PC-3 (cell line): ENCODE measurements around the gene CDO1. TPM values are rescaled to one million over a fixed set of nuclear protein-coding genes. Genes with fewer than 3 reads are reported as not detected.

Experiments
- ATAC-seq: fragments of 200-7000 bp; cut with Tn5 transposase; 2 replicates; pipeline ENCODE4 v1.9.1; 2020; ENCODE audit warnings: mild to moderate bottlenecking, moderate library complexity
- BruUV-seq: library from RNA; stranded (reverse); fragments of 400-500 nt; replicated peaks from 2 replicates; lab custom pipeline; 2021; lab: Mats Ljungman, UMichigan
- CTCF ChIA-PET: fragments of 300-600 bp; sonication (Branson Sonifier 250); formaldehyde crosslinking; loops from one replicate; lab custom pipeline; 2022; ENCODE audit warnings: antibody characterized with exemption; lab: Charles Lee
- POLR2A ChIA-PET: fragments of 300-600 bp; sonication (Branson Sonifier 250); formaldehyde crosslinking; loops from one replicate; lab custom pipeline; 2022; ENCODE audit warnings: antibody characterized with exemption; ENCODE audit not compliant: unreplicated experiment; lab: Charles Lee
- DNase-seq: peaks from one replicate; pipeline ENCODE4 v3.0.0-alpha.2; 2015
- H2AFZ ChIP-seq: fragments of 300-600 bp; sonication (generic); 2 replicates; pipeline ENCODE4 v1.6.0; 2016; ENCODE audit warnings: antibody characterized with exemption, low read length
- H3F3A ChIP-seq: fragments of 300-600 bp; sonication (generic); one replicate; pipeline ENCODE4 v1.6.0; 2017; ENCODE audit warnings: antibody characterized with exemption, low read length, control low read depth, mild to moderate bottlenecking; ENCODE audit not compliant: unreplicated experiment
- H3K27ac ChIP-seq: fragments of 300-600 bp; sonication (generic); 2 replicates; pipeline ENCODE4 v1.5.1; 2016; ENCODE audit warnings: mild to moderate bottlenecking, low read length
- H3K27me3 ChIP-seq: fragments of 300-600 bp; sonication (generic); 2 replicates; pipeline ENCODE4 v1.6.1; 2016; ENCODE audit warnings: low read length, mixed read lengths
- H3K36me3 ChIP-seq: fragments of 300-600 bp; sonication (generic); 2 replicates; pipeline ENCODE4 v1.6.1; 2016; ENCODE audit warnings: low read depth, mixed run types, low read length, mixed read lengths
- H3K4me1 ChIP-seq: fragments of 300-600 bp; sonication (generic); 2 replicates; pipeline ENCODE4 v1.5.1; 2016; ENCODE audit warnings: low read length; ENCODE audit not compliant: insufficient read depth
- H3K4me2 ChIP-seq: fragments of 300-600 bp; sonication (generic); 2 replicates; pipeline ENCODE4 v1.6.0; 2016; ENCODE audit warnings: low read length
- H3K4me3 ChIP-seq: fragments of 300-600 bp; sonication (generic); 2 replicates; pipeline ENCODE4 v1.5.1; 2016; ENCODE audit warnings: mild to moderate bottlenecking, low read length, mixed read lengths
- H3K79me2 ChIP-seq: fragments of 300-600 bp; sonication (generic); 2 replicates; pipeline ENCODE4 v1.6.1; 2017; ENCODE audit warnings: low read length, mixed read lengths
- H3K9ac ChIP-seq: fragments of 300-600 bp; sonication (generic); 2 replicates; pipeline ENCODE4 v1.6.0; 2016; ENCODE audit warnings: mild to moderate bottlenecking, low read length
- H3K9me2 ChIP-seq: fragments of 300-600 bp; sonication (generic); replicated peaks from 2 replicates; pipeline ENCODE4 v1.6.1; 2016; ENCODE audit warnings: mixed run types, low read length, mixed read lengths
- H3K9me3 ChIP-seq: fragments of 300-600 bp; sonication (generic); 2 replicates; pipeline ENCODE4 v1.6.1; 2016; ENCODE audit warnings: low read length, mixed read lengths
- H4K20me1 ChIP-seq: fragments of 300-600 bp; sonication (generic); 2 replicates; pipeline ENCODE4 v1.6.1; 2016; ENCODE audit warnings: low read length, mixed read lengths
- CTCF ChIP-seq: fragments of 300-600 bp; sonication (generic); conservative IDR thresholded peaks from 2 replicates; pipeline ENCODE4 v1.5.1; 2017; ENCODE audit warnings: antibody characterized with exemption, low read depth, mild to moderate bottlenecking, low read length
- EZH2 ChIP-seq: fragments of 300-600 bp; sonication (generic); IDR thresholded peaks from one replicate; pipeline ENCODE4 v1.6.1; 2017; ENCODE audit warnings: antibody characterized with exemption, mild to moderate bottlenecking, low read length; ENCODE audit not compliant: unreplicated experiment
- EZH2phosphoT487 ChIP-seq: fragments of 300-600 bp; sonication (generic); IDR thresholded peaks from 2 replicates; pipeline ENCODE4 v1.6.1; 2018; ENCODE audit warnings: mild to moderate bottlenecking, antibody characterized with exemption, low read length, borderline replicate concordance
- intact Hi-C: fragments of 100-400 bp; cut with micrococcal nuclease; formaldehyde crosslinking; loops from 2 replicates; pipeline ENCODE4 v1.9.0; 2023
- total RNA-seq: library from RNA; depleted of rRNA; stranded (reverse); fragments of >200 nt; gene quantifications from 2 replicates; pipeline ENCODE4 v1.2.3, GENCODE V29; 2014

CDO1 gene
- total RNA-seq, 1 experiment from 2014 or later, result not detected

GRCh38 chr5:115785381-115786065 lies 30.9 kb downstream of the CDO1 start:
- ChIA-PET POLR2A (no interaction called here), CTCF (no interaction called here)
- Histone ChIP-seq H3K4me1 (no peaks in the 10 kb centered on the region), H3K9me3 (no peaks in the 10 kb centered on the region), H3F3A (no peaks in the 10 kb centered on the region), H4K20me1 (no peaks in the 10 kb centered on the region), H2AFZ (no peak overlapping the region), H3K27me3 (peaks cover 34% of the 10 kb centered on the region), H3K27ac (no peak overlapping the region), H3K9me2 (no peaks in the 10 kb centered on the region), H3K4me3 (no peak overlapping the region), H3K36me3 (no peaks in the 10 kb centered on the region), H3K9ac (no peak overlapping the region), H3K4me2 (no peak overlapping the region), H3K79me2 (no peaks in the 10 kb centered on the region)
- intact Hi-C loops, result no loop called here
- ATAC-seq (no peak), DNase-seq (no peak)
- TF ChIP-seq EZH2phosphoT487, result no peak
- TF ChIP-seq EZH2, result no peak
- TF ChIP-seq CTCF, result no peak
- no TSS peak for BruUV-seq

GRCh38 chr5:115778417-115778816 lies 38.0 kb downstream of the CDO1 start:
- Histone ChIP-seq H3K27ac (no peak overlapping the region), H3F3A (no peaks in the 10 kb centered on the region), H3K79me2 (no peaks in the 10 kb centered on the region), H3K9me3 (no peaks in the 10 kb centered on the region), H3K4me1 (no peaks in the 10 kb centered on the region), H3K4me2 (no peak overlapping the region), H4K20me1 (no peaks in the 10 kb centered on the region), H3K27me3 (peaks cover 26% of the 10 kb centered on the region), H3K4me3 (no peak overlapping the region), H3K9me2 (no peaks in the 10 kb centered on the region), H3K36me3 (no peaks in the 10 kb centered on the region), H2AFZ (no peak overlapping the region), H3K9ac (no peak overlapping the region)
- BruUV-seq, result no TSS peak
- ATAC-seq (no peak), DNase-seq (no peak)
- TF ChIP-seq EZH2 (no peak), CTCF (no peak), EZH2phosphoT487 (no peak)
- intact Hi-C loops, result no loop called here
- CTCF ChIA-PET, result no interaction called here
- POLR2A ChIA-PET, result no interaction called here

- Histone ChIP-seq H3F3A (no peaks in the 10 kb centered on the region), H3K79me2 (no peaks in the 10 kb centered on the region), H3K9ac (no peak overlapping the region), H3K27me3 (peaks cover 33% of the 10 kb centered on the region), H3K4me1 (no peaks in the 10 kb centered on the region), H3K9me3 (no peaks in the 10 kb centered on the region), H3K9me2 (no peaks in the 10 kb centered on the region), H4K20me1 (no peaks in the 10 kb centered on the region), H3K4me3 (no peak overlapping the region), H3K27ac (no peak overlapping the region), H3K4me2 (no peak overlapping the region), H2AFZ (no peak overlapping the region), H3K36me3 (no peaks in the 10 kb centered on the region)
- intact Hi-C loops, result no loop called here
- ATAC-seq (no peak), DNase-seq (no peak)
- TF ChIP-seq EZH2 (no peak), EZH2phosphoT487 (no peak), CTCF (no peak)
- no TSS peak for BruUV-seq
- CTCF ChIA-PET, result no interaction called here
- POLR2A ChIA-PET, result no interaction called here
These were observed 39.5 kb downstream of the CDO1 start for GRCh38 chr5:115776989-115777388.
